ENCODE results near the gene POLR2E. TPM values are rescaled to one million over a fixed set of nuclear protein-coding genes. Genes with fewer than 3 reads are reported as not detected.
A peak's percentile ranks its signal among the peaks of the same experiment; 100 is the strongest.

The POLR2E gene
- total RNA-seq, 1 donor, result 70.2 TPM

DNA sequence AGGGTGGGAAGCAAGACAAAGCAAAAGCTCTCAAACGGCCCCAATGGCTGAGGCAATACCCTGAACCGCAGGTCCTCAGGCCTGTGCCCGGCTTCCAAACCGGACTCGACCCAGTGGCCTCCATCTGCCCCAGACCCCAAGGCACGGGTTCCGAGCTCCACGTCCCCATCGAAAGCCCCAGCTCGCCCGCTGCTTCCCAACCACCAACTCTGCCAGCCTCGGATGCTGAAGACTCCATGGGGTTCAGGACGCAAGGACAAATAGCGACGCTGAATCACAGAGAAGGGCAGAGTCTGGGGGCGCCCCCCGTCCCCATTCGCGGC lies 559 bp downstream of the POLR2E start:
- H3K27me3 ChIP-seq (ENCODE audit: insufficient read depth, low read length), result no peaks in the 10 kb centered on the region
- H4K20me1 ChIP-seq (ENCODE audit: insufficient read depth, low read length), result peaks cover 17% of the 10 kb centered on the region
- DNase-seq (ENCODE audit: insufficient read length, low spot score, missing footprints), result no peak
- peak overlapping the region; percentile 72 for H3K4me2 ChIP-seq (ENCODE audit: insufficient read depth, low read length)
- peak overlapping the region; percentile 83 for H3K4me3 ChIP-seq (ENCODE audit: insufficient read depth, low read length)
- H3K4me1 ChIP-seq (ENCODE audit: insufficient read depth, low read length), result peaks cover 21% of the 10 kb centered on the region
- TF ChIP-seq CTCF (IDR thresholded peaks at IDR 0.05; ENCODE audit: extremely low read depth, low read depth, low read length), result no peak
- peaks cover 32% of the 10 kb centered on the region for H3K79me2 ChIP-seq (ENCODE audit: insufficient read depth, low read length)
- peak overlapping the region; percentile 44 for H3K27ac ChIP-seq (ENCODE audit: low read depth, low read length)
- H3K36me3 ChIP-seq (ENCODE audit: insufficient read depth, low read length), result peaks cover 14% of the 10 kb centered on the region
- H2AFZ ChIP-seq (ENCODE audit: low read length), result no peak overlapping the region
- no peaks in the 10 kb centered on the region for H3K9me3 ChIP-seq (ENCODE audit: low read depth, low read length)

DNA sequence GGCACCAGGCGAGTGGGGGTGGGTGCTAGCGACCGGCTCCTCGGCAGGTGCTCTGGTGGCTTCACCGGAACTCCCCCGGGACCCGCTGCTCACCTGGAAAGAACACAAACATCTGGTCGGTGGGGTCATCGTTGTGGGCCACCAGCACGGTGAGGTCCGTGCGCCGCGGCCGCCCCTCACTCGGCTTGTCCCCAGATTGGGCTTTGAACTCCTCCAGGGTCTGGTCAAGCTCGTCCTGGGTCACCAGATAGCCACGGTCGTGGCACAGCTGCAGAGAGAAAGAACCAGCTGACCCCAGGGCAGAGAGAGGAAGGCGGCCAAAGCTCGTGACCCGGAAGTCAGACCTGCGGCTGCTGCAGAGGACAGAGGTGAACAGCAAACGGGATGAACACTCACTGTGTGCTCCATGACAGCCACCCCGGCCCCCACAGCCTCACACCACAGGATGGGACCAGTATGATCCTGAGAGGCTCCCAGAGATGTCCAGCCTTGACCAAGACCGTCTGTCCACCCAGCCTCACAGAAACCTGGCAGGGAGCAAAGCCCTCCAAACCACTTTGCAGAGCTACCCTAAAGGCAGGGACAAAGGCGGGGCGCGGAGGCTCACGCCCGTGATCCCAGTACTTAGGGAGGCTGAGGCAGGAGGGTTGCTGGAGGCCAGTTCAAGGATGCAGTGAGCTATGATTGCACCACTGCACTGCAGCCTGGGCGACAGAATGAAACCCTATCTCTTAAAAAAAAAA lies 1.2 kb downstream of the POLR2E start:
- Histone ChIP-seq H3K4me2 (ENCODE audit: insufficient read depth, low read length) (peak overlapping the region; percentile 72), H3K27ac (ENCODE audit: low read depth, low read length) (peak overlapping the region; percentile 44), H3K79me2 (ENCODE audit: insufficient read depth, low read length) (peaks cover 32% of the 10 kb centered on the region), H2AFZ (ENCODE audit: low read length) (no peak overlapping the region), H3K36me3 (ENCODE audit: insufficient read depth, low read length) (peaks cover 21% of the 10 kb centered on the region), H3K4me1 (ENCODE audit: insufficient read depth, low read length) (peaks cover 16% of the 10 kb centered on the region), H3K4me3 (ENCODE audit: insufficient read depth, low read length) (peak overlapping the region; percentile 83), H3K9me3 (ENCODE audit: low read depth, low read length) (no peaks in the 10 kb centered on the region), H3K27me3 (ENCODE audit: insufficient read depth, low read length) (no peaks in the 10 kb centered on the region), H4K20me1 (ENCODE audit: insufficient read depth, low read length) (peaks cover 17% of the 10 kb centered on the region)
- no peak for DNase-seq (ENCODE audit: insufficient read length, low spot score, missing footprints)
- TF ChIP-seq CTCF (IDR thresholded peaks at IDR 0.05; ENCODE audit: extremely low read depth, low read depth, low read length), result no peak

DNA sequence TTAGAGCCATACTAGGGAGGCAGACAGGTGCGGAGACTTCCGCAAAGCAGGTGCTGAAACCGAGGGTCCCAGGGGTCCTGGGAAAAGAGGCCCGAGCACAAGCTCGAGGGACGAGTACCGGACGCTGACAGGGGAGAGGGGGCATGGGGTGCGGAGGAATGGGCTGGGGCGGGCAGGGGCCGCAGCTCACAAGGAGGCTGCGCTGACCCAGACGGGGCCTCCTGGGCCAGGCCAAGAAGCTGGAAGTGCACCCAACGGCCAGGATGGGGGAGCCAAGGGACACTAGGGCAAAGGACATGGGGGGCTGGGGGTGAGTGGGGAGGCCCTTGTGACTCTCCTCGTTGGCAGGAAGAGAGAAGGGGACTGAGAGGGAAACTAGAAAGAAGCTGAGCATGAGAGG lies 1.8 kb downstream of the POLR2E start:
- no peak for DNase-seq (ENCODE audit: insufficient read length, low spot score, missing footprints)
- H3K9me3 ChIP-seq (ENCODE audit: low read depth, low read length), result no peaks in the 10 kb centered on the region
- no peak overlapping the region for H3K4me3 ChIP-seq (ENCODE audit: insufficient read depth, low read length)
- no peak overlapping the region for H3K27ac ChIP-seq (ENCODE audit: low read depth, low read length)
- H3K36me3 ChIP-seq (ENCODE audit: insufficient read depth, low read length), result peaks cover 21% of the 10 kb centered on the region
- H3K4me2 ChIP-seq (ENCODE audit: insufficient read depth, low read length), result no peak overlapping the region
- H2AFZ ChIP-seq (ENCODE audit: low read length), result no peak overlapping the region
- peaks cover 20% of the 10 kb centered on the region for H4K20me1 ChIP-seq (ENCODE audit: insufficient read depth, low read length)
- peaks cover 10% of the 10 kb centered on the region for H3K4me1 ChIP-seq (ENCODE audit: insufficient read depth, low read length)
- H3K79me2 ChIP-seq (ENCODE audit: insufficient read depth, low read length), result peaks cover 32% of the 10 kb centered on the region
- TF ChIP-seq CTCF (IDR thresholded peaks at IDR 0.05; ENCODE audit: extremely low read depth, low read depth, low read length), result no peak
- no peaks in the 10 kb centered on the region for H3K27me3 ChIP-seq (ENCODE audit: insufficient read depth, low read length)

DNA sequence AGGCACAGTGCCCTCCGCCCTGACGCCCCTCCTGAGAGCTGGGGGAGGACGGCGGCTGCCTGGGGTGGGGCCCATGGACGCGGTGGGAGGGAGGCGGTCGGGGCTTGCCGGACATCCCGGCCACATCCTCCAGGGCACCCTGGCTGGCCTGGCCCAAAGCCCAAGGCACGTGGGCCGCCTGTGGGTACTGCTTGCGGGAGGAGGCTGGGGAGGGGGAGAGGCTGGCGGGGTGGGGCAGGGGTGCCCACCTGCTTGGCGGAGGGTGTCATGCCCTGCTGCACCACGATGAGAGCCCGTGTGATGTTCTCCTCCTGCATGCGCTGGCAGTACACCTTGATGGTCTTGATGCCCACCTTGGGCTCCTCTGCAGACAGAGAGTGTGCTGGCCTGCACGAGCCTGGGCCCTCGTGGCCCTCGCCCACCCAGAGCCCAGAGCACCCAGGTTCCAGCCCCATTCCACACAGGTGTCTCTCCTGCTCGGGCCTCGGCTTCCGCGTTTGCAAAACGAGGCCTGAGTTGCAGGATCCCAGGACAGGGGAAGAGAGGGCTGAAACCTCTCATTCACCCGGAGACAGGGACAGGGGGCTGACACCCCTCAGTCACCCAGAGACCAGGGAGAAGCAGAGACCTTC lies 3.5 kb downstream of the POLR2E start:
- no peak overlapping the region for H3K27ac ChIP-seq (ENCODE audit: low read depth, low read length)
- H3K79me2 ChIP-seq (ENCODE audit: insufficient read depth, low read length), result peaks cover 32% of the 10 kb centered on the region
- no peak overlapping the region for H3K4me3 ChIP-seq (ENCODE audit: insufficient read depth, low read length)
- no peaks in the 10 kb centered on the region for H3K9me3 ChIP-seq (ENCODE audit: low read depth, low read length)
- TF ChIP-seq CTCF (IDR thresholded peaks at IDR 0.05; ENCODE audit: extremely low read depth, low read depth, low read length), result no peak
- peaks cover 21% of the 10 kb centered on the region for H3K36me3 ChIP-seq (ENCODE audit: insufficient read depth, low read length)
- peaks cover 10% of the 10 kb centered on the region for H3K4me1 ChIP-seq (ENCODE audit: insufficient read depth, low read length)
- H4K20me1 ChIP-seq (ENCODE audit: insufficient read depth, low read length), result peaks cover 24% of the 10 kb centered on the region
- no peak overlapping the region for H2AFZ ChIP-seq (ENCODE audit: low read length)
- H3K27me3 ChIP-seq (ENCODE audit: insufficient read depth, low read length), result no peaks in the 10 kb centered on the region
- H3K4me2 ChIP-seq (ENCODE audit: insufficient read depth, low read length), result no peak overlapping the region
- DNase-seq (ENCODE audit: insufficient read length, low spot score, missing footprints), result no peak

Data from osteoblast (primary cell).